ENCODE results near the gene EI24.

DNA sequence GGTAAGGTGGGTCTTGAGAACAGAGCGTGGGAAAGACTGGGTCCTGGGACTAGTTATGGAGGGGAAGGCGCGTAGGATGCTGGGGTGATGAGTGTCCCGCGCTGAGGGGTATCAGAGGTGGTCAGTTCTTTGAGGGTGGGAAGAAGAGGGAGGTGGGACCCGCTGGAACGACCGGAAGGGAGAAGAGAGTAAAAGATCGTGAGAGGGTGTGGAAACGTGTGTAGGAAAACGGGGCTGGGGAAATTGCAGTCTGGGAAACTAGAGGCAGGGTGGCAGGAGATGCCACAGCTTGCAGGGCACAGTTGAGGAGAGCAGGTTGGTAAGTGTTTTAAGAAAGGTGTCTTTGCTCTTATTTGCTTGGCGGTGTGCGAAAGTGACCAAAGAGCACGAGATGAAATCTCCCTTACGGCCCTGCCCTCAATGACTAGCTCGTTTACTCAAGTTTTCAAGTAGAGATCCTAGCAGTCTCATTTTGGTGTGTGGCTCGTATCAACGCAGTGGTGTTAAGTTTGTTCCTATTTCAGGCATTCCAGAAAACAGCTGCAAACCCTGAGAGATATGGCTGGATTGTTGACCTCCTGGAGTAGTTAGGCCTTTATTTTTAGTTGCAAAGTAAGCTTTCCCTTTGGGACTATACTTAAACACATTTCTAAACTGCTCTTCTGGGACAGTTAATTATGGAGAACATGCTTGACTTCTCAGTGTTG, 24.0 kb downstream of the EI24 start:
- TF ChIP-seq CTCF (conservative IDR thresholded peaks at IDR 0.05; ENCODE audit: low read length) (no peak), EZH2phosphoT487 (IDR thresholded peaks at IDR 0.05; ENCODE audit: borderline replicate concordance) (no peak)

Data from Loucy (cell line).